Activated CD4-positive, alpha-beta T cell treated with anti-CD3 and anti-CD28 coated beads, Interleukin-2, amount 10 ng/mL, durations not matched to agents 7 days and 5 days (primary cell): ENCODE results near the gene VEZF1. TPM values are rescaled to one million over a fixed set of nuclear protein-coding genes. Genes with fewer than 3 reads are reported as not detected.
"Not testable (repeated sequence)": the region's sequence is repeated elsewhere in the genome, so short reads cannot be mapped to it uniquely, and the experiment has no call there.

Source experiments
- CTCF ChIA-PET: fragments of 350-600 bp; sonication (Branson Sonifier 250); formaldehyde crosslinking; loops from one replicate; lab custom pipeline; 2021; ENCODE audit warnings: antibody characterized with exemption; lab: Charles Lee
- POLR2A ChIA-PET: fragments of 350-600 bp; sonication (Branson Sonifier 250); formaldehyde crosslinking; loops from one replicate; lab custom pipeline; 2021; ENCODE audit warnings: antibody characterized with exemption; lab: Charles Lee
- DNase-seq: peaks from one replicate; pipeline ENCODE4 v3.0.0-alpha.2; 2020
- H3K27ac Mint-ChIP-seq: one replicate; pipeline ENCODE4 v1.8.0; 2021; ENCODE audit warnings: mild to moderate bottlenecking, moderate library complexity, mixed read lengths
- H3K27me3 Mint-ChIP-seq: one replicate; pipeline ENCODE4 v1.8.0; 2021; ENCODE audit warnings: mixed read lengths
- H3K36me3 Mint-ChIP-seq: one replicate; pipeline ENCODE4 v1.8.0; 2021; ENCODE audit warnings: low read depth, mixed read lengths
- H3K4me1 Mint-ChIP-seq: one replicate; pipeline ENCODE4 v1.8.0; 2021; ENCODE audit warnings: mixed read lengths
- H3K4me3 Mint-ChIP-seq: one replicate; pipeline ENCODE4 v1.8.0; 2021; ENCODE audit warnings: mild to moderate bottlenecking, moderate library complexity, mixed read lengths
- H3K9me3 Mint-ChIP-seq: one replicate; pipeline ENCODE4 v1.8.0; 2021; ENCODE audit warnings: mixed read lengths
- total RNA-seq, 2 experiments: library from RNA; stranded (reverse); gene quantifications; one replicate each; pipeline ENCODE4 v1.2.3, GENCODE V29; 2021

Gene VEZF1
- total RNA-seq, 2 experiments from 2014 or later, result 46.7 to 52.0 TPM

GRCh38 chr17:57982452-57983170, 5.4 kb downstream of the VEZF1 start:
- CTCF ChIA-PET, result interaction anchor here (1.0 to 1.4 kb wide), 2 partner anchors 13 to 17 kb away, joined by 3 read pairs; no protein-coding TSS in a partner anchor
- Mint-ChIP-seq H3K4me3 (no peak overlapping the region), H3K4me1 (peaks cover 55% of the 10 kb centered on the region), H3K36me3 (peaks cover 63% of the 10 kb centered on the region), H3K9me3 (no peaks in the 10 kb centered on the region), H3K27ac (no peak overlapping the region), H3K27me3 (no peaks in the 10 kb centered on the region)
- POLR2A ChIA-PET, result no interaction called here
- no peak for DNase-seq

DNA sequence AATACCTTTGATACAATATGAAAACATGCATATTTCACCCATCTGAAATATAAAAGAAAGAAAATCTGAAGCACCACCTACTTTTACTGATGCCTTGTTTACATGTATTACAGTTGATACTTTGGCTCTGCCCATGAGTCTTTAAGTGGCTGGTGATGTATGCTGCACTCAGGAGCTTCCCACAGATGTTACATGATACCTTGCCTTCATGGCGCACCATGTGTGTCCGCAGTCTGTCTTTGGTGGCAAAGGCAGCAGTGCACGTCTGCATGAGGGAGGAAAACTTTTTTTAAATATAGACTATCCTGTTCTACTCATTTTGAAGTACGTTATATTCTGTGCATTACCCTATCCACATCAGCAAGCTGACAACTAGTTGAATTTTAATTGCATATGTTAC, 7.5 kb downstream of the VEZF1 start:
- DNase-seq, result no peak
- CTCF ChIA-PET, result interaction anchor here (1.0 to 1.5 kb wide), 4 partner anchors 10 to 88 kb away, joined by 3 to 5 read pairs (median 4); partner anchors contain the start of gene CUEDC1
- peaks cover 69% of the 10 kb centered on the region for H3K36me3 Mint-ChIP-seq
- no peaks in the 10 kb centered on the region for H3K27me3 Mint-ChIP-seq
- H3K4me1 Mint-ChIP-seq, result peaks cover 42% of the 10 kb centered on the region
- POLR2A ChIA-PET, result no interaction called here
- no peak overlapping the region for H3K4me3 Mint-ChIP-seq
- no peaks in the 10 kb centered on the region for H3K9me3 Mint-ChIP-seq
- no peak overlapping the region for H3K27ac Mint-ChIP-seq

DNA sequence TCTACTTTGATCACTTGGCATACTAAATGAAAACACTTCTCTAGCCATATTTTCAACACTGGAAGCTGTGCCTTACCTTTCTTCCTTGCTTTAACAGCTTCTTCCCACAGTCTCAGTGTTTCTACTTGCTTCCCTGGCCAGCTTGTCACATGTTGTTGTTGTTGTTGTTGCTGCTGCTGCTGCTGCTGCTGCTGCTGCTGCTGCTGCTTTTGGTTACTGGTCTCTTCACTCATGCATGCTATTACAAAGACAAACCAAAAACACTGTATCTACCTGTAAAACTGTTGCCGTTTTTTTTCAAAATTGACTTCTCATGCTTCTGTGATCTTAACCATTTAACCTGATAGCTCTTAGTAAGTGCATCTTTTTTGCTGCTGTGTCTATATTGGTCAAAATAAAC, 9.0 kb downstream of the VEZF1 start:
- ChIA-PET POLR2A (no interaction called here), CTCF (interaction anchor here (0.9 kb wide), 1 partner anchor 13 kb away, joined by 3 read pairs; no protein-coding TSS in a partner anchor)
- Mint-ChIP-seq H3K27me3 (no peaks in the 10 kb centered on the region), H3K36me3 (peaks cover 74% of the 10 kb centered on the region), H3K4me3 (no peak overlapping the region), H3K27ac (no peak overlapping the region), H3K4me1 (peaks cover 28% of the 10 kb centered on the region), H3K9me3 (no peaks in the 10 kb centered on the region)
- DNase-seq, result no peak

DNA sequence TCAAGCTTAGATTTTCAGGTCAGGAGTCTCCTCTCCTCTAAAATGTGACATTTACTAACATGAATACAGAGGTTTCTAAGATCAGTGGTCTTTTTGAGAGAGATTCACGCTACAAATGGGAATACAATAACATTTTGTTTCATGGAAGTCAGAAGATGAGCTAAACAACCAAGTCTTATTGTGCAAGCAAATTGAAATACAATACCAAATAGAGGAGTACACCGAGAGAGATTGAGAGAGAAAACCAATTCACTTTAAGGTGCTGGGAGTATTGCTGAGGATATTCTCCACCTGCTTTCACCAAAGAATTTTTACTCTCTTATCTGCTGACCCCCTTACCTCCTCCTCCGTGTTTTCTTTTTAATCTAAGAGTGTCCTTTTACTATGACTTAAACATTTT, 11.5 kb downstream of the VEZF1 start:
- no peaks in the 10 kb centered on the region for H3K27me3 Mint-ChIP-seq
- POLR2A ChIA-PET, result no interaction called here

GRCh38 chr17:57975044-57975443, 13.0 kb downstream of the VEZF1 start:
- H3K4me3 Mint-ChIP-seq, result no peak overlapping the region
- ChIA-PET CTCF (interaction anchor here (0.6 to 1.3 kb wide), 3 partner anchors 15 to 29 kb away, joined by 3 to 4 read pairs (median 3); no protein-coding TSS in a partner anchor), POLR2A (no interaction called here)
- H3K27me3 Mint-ChIP-seq, result no peaks in the 10 kb centered on the region
- DNase-seq, result no peak
- no peaks in the 10 kb centered on the region for H3K4me1 Mint-ChIP-seq
- H3K36me3 Mint-ChIP-seq, result peaks cover 48% of the 10 kb centered on the region
- no peaks in the 10 kb centered on the region for H3K9me3 Mint-ChIP-seq
- H3K27ac Mint-ChIP-seq, result no peak overlapping the region

More for the DNA sequence above, 11.5 kb downstream of the VEZF1 start:
- H3K27ac Mint-ChIP-seq, result no peak overlapping the region
- H3K4me1 Mint-ChIP-seq, result peaks cover 4% of the 10 kb centered on the region
- H3K4me3 Mint-ChIP-seq, result no peak overlapping the region
- CTCF ChIA-PET, result interaction anchor here (0.6 to 1.8 kb wide), 3 partner anchors 8 to 26 kb away, joined by 3 to 5 read pairs (median 4); no protein-coding TSS in a partner anchor
- DNase-seq, result no peak
- peaks cover 59% of the 10 kb centered on the region for H3K36me3 Mint-ChIP-seq
- H3K9me3 Mint-ChIP-seq, result no peaks in the 10 kb centered on the region

- H3K27ac Mint-ChIP-seq, H3K4me1 Mint-ChIP-seq, H3K9me3 Mint-ChIP-seq, H3K27me3 Mint-ChIP-seq, POLR2A ChIA-PET, DNase-seq, H3K4me3 Mint-ChIP-seq: not testable (repeated sequence)
- H3K36me3 Mint-ChIP-seq, result peaks cover 47% of the 10 kb centered on the region
- CTCF ChIA-PET, result interaction anchor here (1.3 kb wide), 1 partner anchor 16 kb away, joined by 3 read pairs; no protein-coding TSS in a partner anchor
Observed at GRCh38 chr17:57974053-57974824, 13.8 kb downstream of the VEZF1 start.

DNA sequence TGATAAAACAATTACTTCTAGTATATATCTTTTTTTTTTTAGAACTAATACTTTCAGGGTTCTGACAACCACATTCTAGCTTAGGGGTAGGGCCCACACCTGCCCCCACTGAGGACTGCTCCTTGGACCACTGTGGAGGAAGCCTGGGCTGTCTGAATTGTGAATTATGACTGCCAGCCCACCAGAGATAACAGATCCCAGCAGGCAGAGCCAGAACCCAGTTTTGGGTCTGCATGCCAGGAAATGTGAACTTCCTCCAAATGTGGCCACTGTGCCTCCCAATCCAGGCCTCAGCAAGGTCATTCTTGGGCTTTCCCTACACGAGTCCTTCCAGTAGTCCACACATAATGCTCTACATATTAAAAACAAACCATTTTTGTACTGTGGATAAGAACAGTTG, 15.9 kb downstream of the VEZF1 start:
- POLR2A ChIA-PET, result no interaction called here
- H3K36me3 Mint-ChIP-seq, result peaks cover 32% of the 10 kb centered on the region
- no peak for DNase-seq

DNA sequence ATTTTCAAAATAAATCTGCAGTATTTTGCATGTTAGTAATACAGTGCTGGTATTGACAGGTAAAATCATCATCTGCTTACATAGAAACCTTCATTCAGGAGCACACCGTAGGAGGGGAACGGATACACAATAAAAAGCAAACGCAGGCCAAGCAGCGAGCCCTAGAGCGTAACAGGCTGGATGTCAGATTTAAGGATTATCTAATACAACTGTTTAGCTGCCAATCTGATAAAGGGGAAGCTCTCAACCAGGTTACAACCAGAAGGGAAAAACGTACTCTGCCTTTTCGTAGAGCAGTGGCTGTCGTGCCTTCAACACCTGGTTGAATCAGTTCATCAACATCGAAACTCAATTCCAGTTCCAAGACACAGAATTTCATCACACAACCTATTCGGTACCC, 16.5 kb downstream of the VEZF1 start:
- Mint-ChIP-seq H3K27me3 (no peaks in the 10 kb centered on the region), H3K9me3 (no peaks in the 10 kb centered on the region), H3K4me3 (no peak overlapping the region), H3K4me1 (no peaks in the 10 kb centered on the region), H3K27ac (no peak overlapping the region), H3K36me3 (peaks cover 27% of the 10 kb centered on the region)
- DNase-seq, result no peak
- ChIA-PET POLR2A (no interaction called here), CTCF (interaction anchor here (1.2 to 1.8 kb wide), 3 partner anchors 15 to 28 kb away, joined by 3 to 6 read pairs (median 4); no protein-coding TSS in a partner anchor)

More for the DNA sequence above, 15.9 kb downstream of the VEZF1 start:
- no peak overlapping the region for H3K27ac Mint-ChIP-seq
- H3K4me1 Mint-ChIP-seq, result no peaks in the 10 kb centered on the region
- no peaks in the 10 kb centered on the region for H3K27me3 Mint-ChIP-seq
- no peak overlapping the region for H3K4me3 Mint-ChIP-seq
- no peaks in the 10 kb centered on the region for H3K9me3 Mint-ChIP-seq
- CTCF ChIA-PET, result interaction anchor here (1.2 to 1.8 kb wide), 3 partner anchors 14 to 28 kb away, joined by 3 to 6 read pairs (median 4); no protein-coding TSS in a partner anchor

GRCh38 chr17:57970710-57971109, 17.3 kb downstream of the VEZF1 start:
- H3K4me3 Mint-ChIP-seq, result no peak overlapping the region
- no peak for DNase-seq
- no peaks in the 10 kb centered on the region for H3K27me3 Mint-ChIP-seq
- no peak overlapping the region for H3K27ac Mint-ChIP-seq
- no peaks in the 10 kb centered on the region for H3K9me3 Mint-ChIP-seq
- ChIA-PET POLR2A (no interaction called here), CTCF (interaction anchor here (1.7 kb wide), 1 partner anchor 18 kb away, joined by 3 read pairs; no protein-coding TSS in a partner anchor)
- no peaks in the 10 kb centered on the region for H3K4me1 Mint-ChIP-seq
- peaks cover 19% of the 10 kb centered on the region for H3K36me3 Mint-ChIP-seq

DNA sequence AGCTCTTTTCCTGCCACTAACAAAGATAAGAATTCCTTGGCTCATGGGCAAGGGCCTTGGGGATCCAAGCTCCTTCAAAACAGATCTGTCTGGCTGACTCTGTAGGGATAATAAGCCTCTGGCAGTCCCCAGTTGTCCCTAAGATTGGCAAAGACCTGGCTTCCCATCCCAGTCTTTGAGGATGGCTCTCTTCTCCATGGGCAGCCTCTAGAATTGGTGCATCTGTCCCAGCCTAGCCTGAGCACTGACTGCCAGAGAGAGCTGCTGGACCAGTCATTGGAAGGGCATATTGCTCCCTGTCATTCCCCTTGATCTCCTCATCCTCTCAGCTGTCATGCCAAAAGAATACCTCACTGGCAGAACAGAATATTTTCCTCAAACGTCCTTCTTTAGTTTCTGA, 19.6 kb downstream of the VEZF1 start:
- no peaks in the 10 kb centered on the region for H3K9me3 Mint-ChIP-seq
- no peaks in the 10 kb centered on the region for H3K27me3 Mint-ChIP-seq
- no peak overlapping the region for H3K4me3 Mint-ChIP-seq
- H3K27ac Mint-ChIP-seq, result no peak overlapping the region
- H3K36me3 Mint-ChIP-seq, result peaks cover 4% of the 10 kb centered on the region
- H3K4me1 Mint-ChIP-seq, result no peaks in the 10 kb centered on the region
- no peak for DNase-seq
- POLR2A ChIA-PET, result no interaction called here
- CTCF ChIA-PET, result interaction anchor here (0.6 to 3.0 kb wide), 4 partner anchors 13 to 818 kb away, joined by 3 to 8 read pairs (median 3); partner anchors contain the start of gene CUEDC1

DNA sequence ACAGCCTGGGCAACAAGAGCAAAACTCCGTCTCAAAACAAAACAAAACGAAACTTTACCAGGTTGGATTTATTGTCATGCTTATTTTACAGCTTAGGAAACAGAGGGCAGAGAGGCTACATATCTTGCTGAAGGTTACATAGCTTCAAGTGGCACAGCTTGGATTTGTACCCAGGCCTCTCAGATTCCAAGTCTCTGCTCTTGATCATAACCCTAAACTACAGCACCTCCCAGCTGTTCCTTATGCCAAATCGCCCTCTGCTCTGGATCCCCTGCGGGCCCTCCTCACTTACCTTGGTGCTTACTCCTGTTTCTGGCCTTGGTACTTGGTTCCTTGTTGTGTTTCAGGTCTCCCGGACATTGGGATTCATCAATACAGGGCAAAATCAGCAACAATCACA, 21.2 kb downstream of the VEZF1 start:
- no peak overlapping the region for H3K4me3 Mint-ChIP-seq
- peaks cover 9% of the 10 kb centered on the region for H3K27me3 Mint-ChIP-seq
- ChIA-PET CTCF (interaction anchor here (1.0 to 3.0 kb wide), 3 partner anchors 11 to 75 kb away, joined by 3 to 8 read pairs (median 3); partner anchors contain the start of gene CUEDC1), POLR2A (interaction anchor here (0.6 kb wide), 1 partner anchor 27 kb away, joined by 4 read pairs; no protein-coding TSS in a partner anchor)
- H3K27ac Mint-ChIP-seq, result no peak overlapping the region
- no peaks in the 10 kb centered on the region for H3K4me1 Mint-ChIP-seq
- no peaks in the 10 kb centered on the region for H3K9me3 Mint-ChIP-seq
- DNase-seq, result no peak
- H3K36me3 Mint-ChIP-seq, result no peaks in the 10 kb centered on the region

GRCh38 chr17:57966246-57966645, 21.8 kb downstream of the VEZF1 start:
- Mint-ChIP-seq H3K4me1 (no peaks in the 10 kb centered on the region), H3K36me3 (no peaks in the 10 kb centered on the region), H3K4me3 (no peak overlapping the region), H3K27ac (no peak overlapping the region), H3K27me3 (peaks cover 10% of the 10 kb centered on the region), H3K9me3 (no peaks in the 10 kb centered on the region)
- CTCF ChIA-PET, result interaction anchor here (1.0 to 3.0 kb wide), 5 partner anchors 10 to 74 kb away, joined by 3 to 8 read pairs (median 4); partner anchors contain the start of gene CUEDC1
- DNase-seq, result no peak
- POLR2A ChIA-PET, result no interaction called here
